Ovary (tissue), 3 donors: ENCODE data around the gene NDUFAF4.

Experiments
- POLR2A ChIP-seq: fragments of 450-650 bp; IDR thresholded peaks from one replicate; pipeline ENCODE4 v1.6.1; 2017; ENCODE audit warnings: antibody characterized with exemption, mild to moderate bottlenecking, moderate library complexity
- TF ChIP-seq, protein P1 (sequence below), 3 donors: fragments of 450-650 bp in 2 of 3; fragments of 200-600 bp in 1 of 3; IDR thresholded peaks; one replicate each; pipeline versions ENCODE4 v1.5.1 to v1.8.0; 2016 to 2022; ENCODE audit warnings: antibody characterized with exemption in 3 of 3, mild to moderate bottlenecking in 1 of 3
- donor health status: DM: no; HTN: no; CAD: no.

DNA sequence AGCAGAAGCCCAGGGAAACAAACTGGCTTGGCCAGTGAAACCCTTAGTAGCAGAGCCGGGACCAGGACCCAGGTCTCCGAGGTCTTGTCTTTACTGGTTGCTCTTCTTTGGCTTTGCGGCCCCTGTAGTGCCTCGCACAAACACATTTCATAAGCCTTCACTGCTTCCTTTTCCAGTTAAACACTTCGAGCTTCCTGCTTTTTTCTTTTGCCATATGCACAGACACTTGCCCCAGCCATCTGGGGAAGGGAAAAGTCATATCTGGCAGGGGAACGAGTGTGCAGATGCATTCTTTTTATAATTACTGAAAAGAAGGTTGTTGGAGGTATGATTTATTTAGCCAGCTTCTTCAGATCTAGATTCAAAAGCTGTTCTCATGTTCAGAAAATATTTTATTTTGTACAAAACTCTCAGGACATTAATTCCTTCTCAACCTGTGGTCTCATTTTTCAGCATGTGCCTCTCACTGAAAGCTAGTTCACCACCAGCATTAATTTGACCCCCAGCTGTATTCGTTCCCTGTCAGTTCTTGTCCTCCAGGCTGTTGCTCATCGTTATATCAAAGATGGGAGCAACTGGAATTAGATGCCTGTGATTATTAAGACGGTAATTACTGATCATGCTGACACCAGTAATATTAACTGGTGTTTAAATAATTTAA is 46.0 kb upstream of the NDUFAF4 start:
- TF ChIP-seq, protein P1, sequence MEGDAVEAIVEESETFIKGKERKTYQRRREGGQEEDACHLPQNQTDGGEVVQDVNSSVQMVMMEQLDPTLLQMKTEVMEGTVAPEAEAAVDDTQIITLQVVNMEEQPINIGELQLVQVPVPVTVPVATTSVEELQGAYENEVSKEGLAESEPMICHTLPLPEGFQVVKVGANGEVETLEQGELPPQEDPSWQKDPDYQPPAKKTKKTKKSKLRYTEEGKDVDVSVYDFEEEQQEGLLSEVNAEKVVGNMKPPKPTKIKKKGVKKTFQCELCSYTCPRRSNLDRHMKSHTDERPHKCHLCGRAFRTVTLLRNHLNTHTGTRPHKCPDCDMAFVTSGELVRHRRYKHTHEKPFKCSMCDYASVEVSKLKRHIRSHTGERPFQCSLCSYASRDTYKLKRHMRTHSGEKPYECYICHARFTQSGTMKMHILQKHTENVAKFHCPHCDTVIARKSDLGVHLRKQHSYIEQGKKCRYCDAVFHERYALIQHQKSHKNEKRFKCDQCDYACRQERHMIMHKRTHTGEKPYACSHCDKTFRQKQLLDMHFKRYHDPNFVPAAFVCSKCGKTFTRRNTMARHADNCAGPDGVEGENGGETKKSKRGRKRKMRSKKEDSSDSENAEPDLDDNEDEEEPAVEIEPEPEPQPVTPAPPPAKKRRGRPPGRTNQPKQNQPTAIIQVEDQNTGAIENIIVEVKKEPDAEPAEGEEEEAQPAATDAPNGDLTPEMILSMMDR (IDR thresholded peaks at IDR 0.05) = no peak
- no peak for TF ChIP-seq POLR2A
